H1 (cell line): Measurements from ENCODE around the gene ERO1B. TPM values are rescaled to one million over a fixed set of nuclear protein-coding genes. Genes with fewer than 3 reads are reported as not detected.

ENCODE experiments used
- CTCF ChIA-PET: fragments of 300-600 bp; sonication (Branson Sonifier 250); formaldehyde crosslinking; loops from one replicate; lab custom pipeline; 2021; ENCODE audit not compliant: partially characterized antibody; lab: Charles Lee
- POLR2A ChIA-PET: fragments of 300-600 bp; sonication (Branson Sonifier 250); formaldehyde crosslinking; loops from one replicate; lab custom pipeline; 2021; ENCODE audit warnings: inconsistent platforms; ENCODE audit not compliant: partially characterized antibody; lab: Charles Lee
- DNase-seq, 2 experiments: peaks; one replicate each; pipeline versions ENCODE4 v3.0.0 to v3.0.0-alpha.2; 2010 to 2022; ENCODE audit warnings: low spot score in 2 of 2, low read depth in 1 of 2, mixed read lengths in 1 of 2
- FAIRE-seq: peaks from 2 replicates; lab custom pipeline; 2011; peaks lifted over from hg19 to GRCh38; lab: Jason Lieb, UNC
- H2AFZ ChIP-seq: 2 replicates; pipeline ENCODE4 v1.8.1; 2012; ENCODE audit warnings: low read length, inconsistent platforms
- H2AK5ac ChIP-seq: 2 replicates; pipeline ENCODE4 v1.6.1; 2013; ENCODE audit warnings: low read depth, low read length
- H2BK120ac ChIP-seq: replicated peaks from 2 replicates; pipeline ENCODE3; 2013; ENCODE audit warnings: low read depth, low read length, inconsistent platforms
- H2BK12ac ChIP-seq: 2 replicates; pipeline ENCODE4 v1.6.1; 2013; ENCODE audit warnings: low read depth, low read length
- H2BK15ac ChIP-seq: 2 replicates; pipeline ENCODE4 v1.6.1; 2013; ENCODE audit warnings: low read length
- H2BK20ac ChIP-seq: 2 replicates; pipeline ENCODE4 v1.6.1; 2013; ENCODE audit warnings: low read length
- H2BK5ac ChIP-seq: 2 replicates; pipeline ENCODE4 v1.6.1; 2013; ENCODE audit warnings: low read depth, low read length
- H3K14ac ChIP-seq: 2 replicates; pipeline ENCODE4 v1.6.1; 2013; ENCODE audit warnings: inconsistent platforms; ENCODE audit not compliant: insufficient read length
- H3K18ac ChIP-seq: 2 replicates; pipeline ENCODE4 v1.6.1; 2013; ENCODE audit warnings: low read length; ENCODE audit errors: extremely low read depth
- H3K23ac ChIP-seq: 2 replicates; pipeline ENCODE4 v1.6.1; 2013; ENCODE audit warnings: inconsistent platforms; ENCODE audit not compliant: insufficient read length
- H3K23me2 ChIP-seq: 2 replicates; pipeline ENCODE4 v1.6.1; 2013; ENCODE audit warnings: low read depth, low read length
- H3K27ac ChIP-seq: 2 replicates; pipeline ENCODE4 v1.6.1; 2011; ENCODE audit warnings: low read depth, low read length, inconsistent platforms
- H3K27me3 ChIP-seq, 4 experiments: replicated peaks in 1 of 4; 1 replicate in 1 of 4; 2 replicates in 3 of 4; pipeline versions ENCODE4 v1.6.1 to v1.8.1; 2011 to 2013; ENCODE audit warnings: low read length in 3 of 4, mild to moderate bottlenecking in 3 of 4, inconsistent platforms in 2 of 4, mixed read lengths in 2 of 4, moderate library complexity in 1 of 4; ENCODE audit not compliant: control insufficient read depth in 3 of 4, insufficient read depth in 3 of 4; ENCODE audit errors: extremely low read depth in 1 of 4
- H3K36me3 ChIP-seq, 4 experiments: 2 replicates each; pipeline versions ENCODE4 v1.6.1 to v1.8.1; 2011 to 2013; ENCODE audit warnings: mild to moderate bottlenecking in 4 of 4, low read length in 3 of 4, moderate library complexity in 2 of 4, control low read depth in 1 of 4, inconsistent platforms in 1 of 4; ENCODE audit not compliant: insufficient read depth in 4 of 4, control insufficient read depth in 2 of 4
- H3K4ac ChIP-seq: replicated peaks from 2 replicates; pipeline ENCODE3; 2013; ENCODE audit warnings: low read length, low read depth, mixed read lengths, inconsistent platforms; ENCODE audit not compliant: insufficient read length
- H3K4me1 ChIP-seq, 4 experiments: replicated peaks in 1 of 4; 1 replicate in 1 of 4; 2 replicates in 3 of 4; pipeline versions ENCODE4 v1.6.1 to v1.8.1; 2011 to 2013; ENCODE audit warnings: low read length in 3 of 4, inconsistent platforms in 2 of 4, mixed read lengths in 1 of 4; ENCODE audit not compliant: insufficient read depth in 4 of 4, control insufficient read depth in 3 of 4
- H3K4me2 ChIP-seq, 2 experiments: 2 replicates each; pipeline versions ENCODE4 v1.6.1 to v1.8.1; 2011 to 2013; ENCODE audit warnings: low read depth in 2 of 2, low read length in 2 of 2, control low read depth in 1 of 2, inconsistent platforms in 1 of 2, mild to moderate bottlenecking in 1 of 2; ENCODE audit not compliant: insufficient read depth in 1 of 2
- H3K4me3 ChIP-seq, 4 experiments: fragments of 200-600, 300-600 bp in 1 of 4; sonication (generic), shearing (Covaris generic), sonication (Bioruptor Twin) in 1 of 4; 2 replicates each; pipeline versions ENCODE4 v1.5.1 to v1.8.1; 2011 to 2016; ENCODE audit warnings: low read length in 4 of 4, low read depth in 3 of 4, control low read depth in 2 of 4, inconsistent platforms in 2 of 4, mild to moderate bottlenecking in 2 of 4, mixed read lengths in 1 of 4, moderate library complexity in 1 of 4; ENCODE audit not compliant: insufficient read depth in 2 of 4; ENCODE audit errors: extremely low read depth in 1 of 4
- H3K56ac ChIP-seq: replicated peaks from 2 replicates; pipeline ENCODE3; 2013; ENCODE audit warnings: low read depth, mild to moderate bottlenecking, mixed read lengths, low read length, inconsistent platforms; ENCODE audit not compliant: insufficient read length
- H3K79me1 ChIP-seq: 2 replicates; pipeline ENCODE4 v1.6.1; 2013; ENCODE audit warnings: low read depth, low read length, control low read depth
- H3K79me2 ChIP-seq, 2 experiments: 2 replicates each; pipeline versions ENCODE4 v1.6.1 to v1.8.1; 2012 to 2013; ENCODE audit warnings: low read length in 2 of 2, mild to moderate bottlenecking in 2 of 2, inconsistent platforms in 1 of 2; ENCODE audit not compliant: insufficient read depth in 2 of 2, control insufficient read depth in 1 of 2
- H3K9ac ChIP-seq, 4 experiments: replicated peaks in 1 of 4; 1 replicate in 1 of 4; 2 replicates in 3 of 4; pipeline versions ENCODE4 v1.6.1 to v1.8.1; 2011 to 2013; ENCODE audit warnings: low read depth in 3 of 4, low read length in 3 of 4, control low read depth in 2 of 4, mild to moderate bottlenecking in 2 of 4, moderate library complexity in 2 of 4, inconsistent platforms in 1 of 4; ENCODE audit errors: extremely low read depth in 1 of 4
- H3K9me3 ChIP-seq, 2 experiments: 2 replicates each; pipeline versions ENCODE4 v1.6.1 to v1.8.1; 2012 to 2013; ENCODE audit warnings: mild to moderate bottlenecking in 2 of 2, moderate library complexity in 2 of 2, control low read depth in 1 of 2, inconsistent platforms in 1 of 2, low read depth in 1 of 2, low read length in 1 of 2, mixed read lengths in 1 of 2; ENCODE audit not compliant: insufficient read depth in 2 of 2
- H4K20me1 ChIP-seq, 2 experiments: replicated peaks in 1 of 2; 2 replicates each; pipeline versions ENCODE3 to v1.8.1; 2011 to 2013; ENCODE audit warnings: inconsistent platforms in 2 of 2, low read length in 2 of 2, mild to moderate bottlenecking in 1 of 2; ENCODE audit not compliant: insufficient read depth in 2 of 2, control insufficient read depth in 1 of 2
- H4K5ac ChIP-seq: 2 replicates; pipeline ENCODE4 v1.6.1; 2013; ENCODE audit warnings: low read length, low read depth, mixed read lengths, inconsistent platforms; ENCODE audit not compliant: insufficient read length
- H4K8ac ChIP-seq: 2 replicates; pipeline ENCODE4 v1.8.0; 2013; ENCODE audit warnings: mild to moderate bottlenecking, moderate library complexity, low read length, inconsistent platforms; ENCODE audit not compliant: insufficient read depth; ENCODE audit errors: extremely low read depth
- H4K91ac ChIP-seq: replicated peaks from 2 replicates; pipeline ENCODE3; 2013; ENCODE audit warnings: low read length, mixed read lengths, inconsistent platforms; ENCODE audit not compliant: insufficient read length
- EP300 ChIP-seq, 2 experiments: IDR thresholded peaks; 1 replicate in 1 of 2; 2 replicates in 1 of 2; pipeline ENCODE4 v1.6.1; 2011 to 2012; ENCODE audit warnings: low read depth in 2 of 2, low read length in 2 of 2, mild to moderate bottlenecking in 2 of 2, borderline replicate concordance in 1 of 2, inconsistent platforms in 1 of 2, moderate library complexity in 1 of 2
- JUN ChIP-seq: IDR thresholded peaks from 2 replicates; pipeline ENCODE4 v1.6.1; 2011; ENCODE audit warnings: low read depth, mild to moderate bottlenecking, improper control_type of control experiment, low read length
- MAFK ChIP-seq: IDR thresholded peaks from 2 replicates; pipeline ENCODE4 v1.6.1; 2012; ENCODE audit warnings: low read depth, mild to moderate bottlenecking, improper control_type of control experiment, low read length
- SIRT6 ChIP-seq: IDR thresholded peaks from one replicate; pipeline ENCODE4 v1.7.1; 2012; ENCODE audit warnings: low read length, inconsistent platforms
- SIX5 ChIP-seq: IDR thresholded peaks from 2 replicates; pipeline ENCODE4 v1.6.1; 2011; ENCODE audit warnings: mild to moderate bottlenecking, low read depth, low read length
- SRF ChIP-seq: IDR thresholded peaks from 2 replicates; pipeline ENCODE4 v1.6.1; 2011; ENCODE audit warnings: mild to moderate bottlenecking, low read depth, low read length, moderate library complexity
- WGBS, 2 experiments: shearing (Covaris generic) in 1 of 2; methylation state at CpG; one replicate each; pipeline versions ENCODE4 v1.1.6 to v1.1.7; 2013 to 2015; ENCODE audit warnings: low lambda C conversion rate in 2 of 2, mixed read lengths in 2 of 2, inconsistent platforms in 1 of 2, low coverage in 1 of 2, missing lambda C conversion rate in 1 of 2; ENCODE audit not compliant: insufficient replicate concordance in 2 of 2, insufficient coverage in 1 of 2, insufficient read length in 1 of 2; ENCODE audit errors: extremely low coverage in 1 of 2, missing lambda C conversion rate in 1 of 2; 5-methylcytosine and 5-hydroxymethylcytosine counted together
- polyA plus RNA-seq, 7 experiments: library from polyadenylated mRNA; depleted of rRNA in 3 of 7; stranded (reverse) in 5 of 7; unstranded in 2 of 7; fragments of >200 nt in 5 of 7; fragments of 200-250 nt in 2 of 7; gene quantifications; 1 replicate in 5 of 7; 2 replicates in 1 of 7; 4 replicates in 1 of 7; pipeline versions ENCODE4 v1.2.1 to v1.2.3, GENCODE V29; 2011 to 2013; ENCODE audit warnings: missing spikeins in 2 of 7, mixed read lengths in 2 of 7
- total RNA-seq: library from RNA; stranded (reverse); fragmentation: NEBNext Ultra II Directional; extraction: Animal tissue kit (Norgen Biotek cat#: 25700); gene quantifications from 2 replicates; pipeline ENCODE4 v1.2.1, GENCODE V29; 2021

Gene ERO1B
- total and polyA plus RNA-seq, 2 of the 8 experiments (the other 6 are each of a cell fraction or from before 2014, with no cell fraction given) = 0.74 to 5.6 TPM

GRCh38 chr1:236207121-236207520 lies 74.6 kb downstream of the ERO1B start:
- CTCF ChIA-PET = interaction anchor here (0.6 to 1.3 kb wide), 3 partner anchors 52 to 1637 kb away, joined by 3 to 4 read pairs (median 4); no protein-coding TSS in a partner anchor

More at GRCh38 chr1:236207121-236207520, 74.6 kb downstream of the ERO1B start:
- Histone ChIP-seq H3K56ac (no peak overlapping the region), H3K27me3 (no peaks in the 10 kb centered on the region), H3K79me2 (no peaks in the 10 kb centered on the region), H3K4me3 (no peak overlapping the region), H2BK5ac (no peak overlapping the region), H3K79me1 (no peaks in the 10 kb centered on the region), H3K23me2 (no peaks in the 10 kb centered on the region), H4K5ac (no peak overlapping the region), H3K9me3 (no peaks in the 10 kb centered on the region), H3K9ac (no peak overlapping the region), H3K23ac (no peak overlapping the region), H3K14ac (no peak overlapping the region), H4K20me1 (no peaks in the 10 kb centered on the region), H4K8ac (no peak overlapping the region), H3K18ac (no peak overlapping the region), H2BK120ac (no peak overlapping the region), H2BK15ac (no peak overlapping the region), H3K27ac (no peak overlapping the region), H3K4ac (no peak overlapping the region), H3K36me3 (peaks cover 0 to 3% (median 0%) of the 10 kb centered on the region in 4 experiments; a peak in 3 of 8 replicates), H2AFZ (no peak overlapping the region), H2AK5ac (no peak overlapping the region), H4K91ac (no peak overlapping the region), H2BK12ac (no peak overlapping the region), H3K4me2 (no peak overlapping the region), H3K4me1 (peaks cover 0 to 6% (median 2%) of the 10 kb centered on the region in 4 experiments; a peak in 1 of 7 replicates), H2BK20ac (no peak overlapping the region)
- DNase-seq (no peak), FAIRE-seq (no peak)
- 91% methylated on average over 5 of the region's 5 CpGs; no CpG with 5 or more reads in 1 of the 2 experiments for WGBS, 2 experiments
- POLR2A ChIA-PET = interaction anchor here (0.6 kb wide), 1 partner anchor 17 kb away, joined by 3 read pairs; no protein-coding TSS in a partner anchor
- TF ChIP-seq SIX5 = no peak
- TF ChIP-seq SRF = no peak
- TF ChIP-seq JUN = no peak
- peak; percentile 32; the same call in 1 of the 2 replicates for TF ChIP-seq MAFK
- TF ChIP-seq SIRT6 = no peak
- no peak for TF ChIP-seq EP300 (IDR thresholded peaks at IDR 0.05; ENCODE audit: borderline replicate concordance in 1 of 2, low read depth in 2 of 2, low read length in 2 of 2)
